Stimulated activated CD8-positive, alpha-beta memory T cell treated with anti-CD3 and anti-CD28 coated beads, Interleukin-7, amount 100 ng/mL, for 48 hours (primary cell): Measurements from ENCODE around the gene GRM7.

Experiments used
- DNase-seq, 2 donors: peaks; one replicate each; pipeline ENCODE4 v3.0.0-alpha.2; 2020; ENCODE audit warnings: low read depth in 1 of 2; ENCODE audit errors: extremely low read depth in 1 of 2

Gene GRM7

DNA sequence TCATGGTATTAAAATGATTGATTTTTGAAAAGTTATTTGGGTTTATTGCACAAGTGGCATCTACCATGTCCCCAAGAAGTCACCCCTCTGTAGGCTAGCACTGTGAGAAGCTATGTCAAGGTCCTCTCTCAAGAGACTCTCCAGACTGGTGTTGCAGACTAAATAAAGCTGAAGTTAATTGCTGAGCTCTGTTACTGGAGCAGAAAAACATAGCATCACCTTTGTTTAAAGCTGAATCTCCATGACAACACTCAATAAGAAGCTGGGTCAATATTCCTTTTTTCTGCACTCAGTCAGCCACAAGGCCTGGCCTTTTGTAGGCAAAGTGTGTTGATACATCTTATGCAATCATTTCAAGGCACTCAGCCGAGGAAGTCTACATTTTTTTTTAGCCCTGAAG is 834.1 kb downstream of the GRM7 start:
- no peak for DNase-seq

GRCh38 chr3:7696320-7696719 is 835.4 kb downstream of the GRM7 start:
- DNase-seq, result no peak

DNA sequence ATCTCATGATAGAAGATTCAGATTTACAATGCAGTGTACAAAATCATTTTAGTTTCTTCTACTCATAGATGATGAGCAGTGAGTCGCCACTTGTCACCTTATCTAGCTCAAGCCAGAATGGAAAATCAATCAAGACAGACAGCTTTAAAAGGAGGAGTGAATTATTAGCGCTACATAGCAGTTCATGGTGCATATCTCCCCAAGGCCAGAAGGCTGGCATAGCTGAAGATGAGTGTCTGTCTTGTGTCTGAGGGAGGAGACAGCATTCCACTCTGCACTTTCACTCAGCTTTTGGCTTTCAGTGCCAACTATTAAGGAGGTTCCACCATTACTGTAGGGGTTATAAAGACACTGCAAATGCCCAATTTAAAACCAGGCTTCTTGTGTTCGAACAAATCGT is 836.6 kb downstream of the GRM7 start:
- no peak for DNase-seq

GRCh38 chr3:7700539-7700938 is 839.6 kb downstream of the GRM7 start:
- no peak for DNase-seq

DNA sequence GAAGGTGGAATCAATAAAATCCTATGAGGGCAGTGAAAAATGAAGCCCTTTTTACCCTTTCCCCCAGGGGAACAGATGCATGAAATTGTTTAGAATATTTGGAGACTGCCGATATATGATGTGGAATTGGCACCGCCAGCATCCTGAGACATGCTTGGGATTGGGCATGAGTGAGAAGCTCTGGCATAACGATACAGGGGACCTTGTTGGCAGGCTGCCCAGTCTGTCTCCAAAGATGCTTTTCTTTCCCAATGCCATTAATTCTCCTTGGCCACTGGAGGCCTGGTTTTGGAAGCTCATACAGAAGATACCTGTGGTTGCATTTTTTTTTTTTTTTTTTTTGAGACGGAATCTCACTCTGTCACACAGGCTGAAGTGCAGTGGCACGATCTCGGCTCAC is 840.1 kb downstream of the GRM7 start:
- no peak for DNase-seq

DNA sequence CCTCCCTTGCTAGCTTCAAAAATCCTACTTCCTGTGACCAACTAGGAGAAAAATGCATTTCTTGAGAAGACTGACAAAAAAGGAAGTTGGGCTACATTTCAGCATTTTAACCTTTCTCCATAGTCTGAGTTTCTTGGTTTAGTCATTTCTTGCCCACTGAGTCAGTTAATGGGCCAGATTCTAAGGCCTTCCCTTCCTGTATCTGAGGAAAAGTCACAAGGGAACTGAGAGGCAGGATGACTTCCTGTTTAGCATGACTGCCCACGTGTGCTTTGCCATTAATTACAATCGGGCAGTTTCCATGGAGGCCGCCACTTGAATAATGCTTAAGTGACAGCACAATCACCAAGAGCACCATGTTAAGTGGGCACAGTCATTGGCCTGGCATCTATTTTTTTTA is 846.3 kb downstream of the GRM7 start:
- no peak for DNase-seq

DNA sequence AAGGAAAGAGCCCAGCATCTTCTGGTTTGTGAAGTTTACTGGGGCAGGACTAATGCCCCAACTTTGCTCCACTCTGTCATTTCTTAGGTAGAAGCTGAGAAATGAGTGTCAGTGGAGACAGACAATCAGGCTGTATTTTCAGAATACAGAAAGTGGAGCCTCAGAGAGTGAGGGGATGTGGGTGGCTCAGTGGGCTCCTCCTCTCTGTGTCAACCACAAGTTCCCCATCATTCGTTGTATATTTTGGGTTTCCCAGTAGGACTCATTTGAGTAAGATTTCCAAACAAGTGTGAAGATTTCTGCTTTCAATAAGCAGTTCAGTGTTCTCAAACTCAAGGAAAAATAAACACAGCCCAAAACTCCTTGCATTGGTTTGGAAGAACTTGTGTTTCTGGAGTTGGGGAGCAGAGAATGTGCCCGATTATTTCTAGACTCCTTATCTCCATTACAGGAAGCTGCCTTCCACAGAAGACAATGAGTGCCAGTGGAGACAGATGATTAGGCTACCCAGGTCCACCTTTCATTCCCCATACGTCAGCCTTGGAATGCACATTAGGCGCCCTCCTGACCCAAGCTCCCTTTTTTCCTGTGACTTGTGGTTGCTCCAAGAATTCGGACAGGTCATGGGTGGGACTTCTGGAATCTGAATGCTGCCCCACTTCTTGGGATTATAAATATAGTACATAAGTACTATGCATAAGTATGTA is 848.6 kb downstream of the GRM7 start:
- DNase-seq, result no peak

- no peak for DNase-seq
Observed at GRCh38 chr3:7710284-7710683, 849.4 kb downstream of the GRM7 start.

GRCh38 chr3:7713724-7714123 is 852.8 kb downstream of the GRM7 start:
- DNase-seq, result no peak

- DNase-seq, result no peak
Observed at GRCh38 chr3:7720649-7721297, 859.9 kb downstream of the GRM7 start.

DNA sequence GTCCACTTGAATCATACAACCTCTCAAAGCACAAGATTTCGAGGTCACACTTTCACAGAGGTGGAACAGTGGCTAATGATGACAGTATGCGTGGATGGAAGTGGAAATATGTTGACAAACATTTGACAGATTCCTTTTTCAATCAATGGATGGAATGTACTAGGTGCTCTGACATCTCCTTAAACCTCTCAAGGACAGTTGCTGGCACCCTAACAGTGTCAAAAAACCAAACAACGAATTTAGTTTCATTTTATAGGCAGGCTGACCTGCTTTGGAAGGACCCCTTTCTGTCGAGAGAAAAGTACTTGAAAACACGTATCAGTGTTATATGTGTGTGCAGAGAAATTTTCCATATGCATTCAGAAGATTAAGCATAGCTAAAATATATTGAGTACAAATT is 861.0 kb downstream of the GRM7 start:
- DNase-seq, result no peak

GRCh38 chr3:7728566-7729519 is 867.9 kb downstream of the GRM7 start:
- DNase-seq, result no peak

GRCh38 chr3:7733933-7734332 is 873.0 kb downstream of the GRM7 start:
- no peak for DNase-seq

- DNase-seq, result no peak
Observed at GRCh38 chr3:7734456-7734855, 873.5 kb downstream of the GRM7 start.

GRCh38 chr3:7737263-7737662 is 876.3 kb downstream of the GRM7 start:
- no peak for DNase-seq

GRCh38 chr3:7739754-7740153 is 878.8 kb downstream of the GRM7 start:
- DNase-seq, result no peak

DNA sequence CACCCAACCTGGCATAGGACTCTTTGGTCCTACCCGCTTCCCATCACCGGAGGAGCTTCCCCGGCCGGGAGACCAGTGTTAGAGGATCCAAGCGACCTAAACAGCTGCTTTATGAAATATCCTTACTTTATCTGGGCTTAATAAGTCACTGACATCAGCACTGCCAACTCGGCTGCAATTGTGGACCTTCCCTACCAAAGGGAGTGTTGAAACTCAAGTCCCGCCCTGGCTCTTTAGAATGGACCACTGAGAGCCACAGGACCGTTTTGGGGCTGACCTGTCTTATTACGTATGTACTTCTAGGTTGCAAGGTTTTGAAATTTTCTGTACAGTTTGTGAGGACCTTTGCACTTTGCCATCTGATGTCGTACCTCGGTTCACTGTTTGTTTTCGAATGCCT is 879.5 kb downstream of the GRM7 start:
- no peak for DNase-seq

DNA sequence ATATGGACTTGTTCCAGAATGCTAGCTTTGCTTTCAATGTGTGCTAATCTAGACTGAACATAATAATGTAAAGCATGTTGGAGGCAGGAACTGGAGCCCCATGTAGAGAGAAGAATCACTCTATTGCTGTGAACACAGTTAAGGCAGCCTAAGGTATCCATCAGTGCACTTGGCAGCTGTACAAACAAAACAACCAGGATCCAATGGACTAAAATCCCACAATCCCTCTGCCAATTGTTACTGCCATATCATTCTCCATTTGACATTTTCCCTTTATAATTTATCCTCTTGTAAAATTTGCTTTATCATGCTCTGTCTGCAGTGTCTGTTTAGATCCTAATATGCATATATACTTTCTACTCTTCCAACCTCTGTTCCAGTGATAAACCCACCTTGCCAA is 883.9 kb downstream of the GRM7 start:
- no peak for DNase-seq

GRCh38 chr3:7745711-7746110 is 884.8 kb downstream of the GRM7 start:
- no peak for DNase-seq

- DNase-seq, result no peak
Observed at GRCh38 chr3:7749931-7750695, 889.2 kb downstream of the GRM7 start.

DNA sequence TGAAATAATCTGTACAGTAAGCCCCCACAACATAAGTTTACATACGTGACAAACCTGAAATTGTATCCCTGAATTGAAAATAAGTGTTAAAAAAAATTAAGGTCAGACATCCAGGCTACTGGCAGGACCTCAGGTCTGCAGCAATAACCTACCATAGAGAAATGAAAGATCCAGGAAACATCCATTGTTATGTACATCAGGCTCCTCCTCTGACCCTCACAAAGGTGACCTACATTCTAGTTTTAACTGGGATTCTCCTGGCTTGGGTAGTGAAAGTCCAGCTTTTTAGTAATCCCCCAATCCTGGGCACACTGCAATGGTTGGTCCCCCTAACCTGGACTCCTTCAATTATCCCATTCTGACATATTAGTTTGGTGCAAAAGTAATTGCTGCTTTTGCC is 891.1 kb downstream of the GRM7 start:
- no peak for DNase-seq
